A549 (cell line): Measurements from ENCODE around the gene FCRL2. TPM values are rescaled to one million over a fixed set of nuclear protein-coding genes. Genes with fewer than 3 reads are reported as not detected.

Source experiments
- ATAC-seq, 2 experiments: fragments of 200-7000 bp in 1 of 2; fragments of >200 bp in 1 of 2; cut with Nextera tagmentation in 1 of 2; cut with Tn5 transposase in 1 of 2; 3 replicates each; pipeline versions ENCODE4 v1.8.0 to v1.9.1; 2018 to 2020; ENCODE audit warnings: mild to moderate bottlenecking in 1 of 2, moderate library complexity in 1 of 2
- CTCF ChIA-PET: fragments of 300-600 bp; sonication (Branson Sonifier 250); formaldehyde crosslinking; extraction: SDS; loops from one replicate; lab custom pipeline; 2021; ENCODE audit warnings: antibody characterized with exemption, inconsistent platforms; lab: Yijun Ruan, JAX
- POLR2A ChIA-PET: fragments of 350-600 bp; formaldehyde crosslinking; extraction: SDS; loops from one replicate; lab custom pipeline; 2021; ENCODE audit warnings: antibody characterized with exemption, inconsistent platforms; lab: Yijun Ruan, JAX
- DNase-seq, 2 experiments: peaks; one replicate each; pipeline versions ENCODE4 v3.0.0 to v3.0.0-alpha.2; 2011 to 2016; ENCODE audit warnings: low read depth in 1 of 2, low spot score in 1 of 2
- FAIRE-seq: peaks from 2 replicates; lab custom pipeline; 2011; peaks lifted over from hg19 to GRCh38; lab: Jason Lieb, UNC
- H3K27ac ChIP-seq, 2 experiments: fragments of >200 bp; sonication (Bioruptor Twin); formaldehyde crosslinking; 3 replicates each; pipeline ENCODE4 v1.5.1; 2016 to 2017
- H3K4me1 ChIP-seq: fragments of >200 bp; sonication (Bioruptor Twin); formaldehyde crosslinking; 3 replicates; pipeline ENCODE4 v1.6.1; 2016
- H3K4me2 ChIP-seq: fragments of >200 bp; sonication (Bioruptor Twin); formaldehyde crosslinking; 3 replicates; pipeline ENCODE4 v1.6.1; 2016
- H3K4me3 ChIP-seq: fragments of >200 bp; sonication (Bioruptor Twin); formaldehyde crosslinking; 3 replicates; pipeline ENCODE4 v1.5.1; 2016
- H3K9me3 ChIP-seq: fragments of >200 bp; sonication (Bioruptor Twin); formaldehyde crosslinking; 3 replicates; pipeline ENCODE4 v1.6.1; 2016
- CBX8 ChIP-seq: fragments of 200-600 bp; sonication (generic); IDR thresholded peaks from 2 replicates; pipeline ENCODE4 v1.6.1; 2016
- CHD2 ChIP-seq: fragments of 150-350 bp; IDR thresholded peaks from 2 replicates; pipeline ENCODE4 v1.6.1; 2014; ENCODE audit warnings: low read length; ENCODE audit not compliant: partially characterized antibody
- EHF ChIP-seq: fragments of 250-450 bp; sonication (Bioruptor Pico); IDR thresholded peaks from 2 replicates; pipeline ENCODE4 v1.5.0; 2020; ENCODE audit warnings: mild to moderate bottlenecking
- EP300 ChIP-seq, 2 experiments: fragments of >200 bp; sonication (Bioruptor Twin); formaldehyde crosslinking; IDR thresholded peaks; 2 replicates in 1 of 2; 3 replicates in 1 of 2; pipeline ENCODE4 v1.6.1; 2016 to 2017
- FOSB ChIP-seq: fragments of 250-450 bp; sonication (Bioruptor Pico); IDR thresholded peaks from 2 replicates; pipeline ENCODE4 v1.5.0; 2020; ENCODE audit warnings: mild to moderate bottlenecking, moderate library complexity
- FOSL2 ChIP-seq, 2 experiments: fragments of 450-650 bp in 1 of 2; fragments of >200 bp in 1 of 2; sonication (Bioruptor Twin) in 1 of 2; formaldehyde crosslinking; IDR thresholded peaks; 2 replicates each; pipeline versions ENCODE4 v1.5.0 to v1.6.1; 2016 to 2020; ENCODE audit warnings: mild to moderate bottlenecking in 1 of 2, moderate library complexity in 1 of 2
- HDAC2 ChIP-seq: fragments of 200-600 bp; sonication (generic); IDR thresholded peaks from 2 replicates; pipeline ENCODE4 v1.6.1; 2016
- KDM1A ChIP-seq: fragments of 200-600 bp; sonication (generic); IDR thresholded peaks from 2 replicates; pipeline ENCODE4 v1.6.1; 2016; ENCODE audit warnings: low read depth, mild to moderate bottlenecking
- KDM5A ChIP-seq: fragments of 200-600 bp; sonication (generic); IDR thresholded peaks from 2 replicates; pipeline ENCODE4 v1.6.1; 2016; ENCODE audit warnings: antibody characterized with exemption, mild to moderate bottlenecking
- NPAS2 ChIP-seq: fragments of 250-450 bp; sonication (Bioruptor Pico); IDR thresholded peaks from 2 replicates; pipeline ENCODE4 v1.8.0; 2022; ENCODE audit warnings: mild to moderate bottlenecking, moderate library complexity, borderline replicate concordance
- PHF8 ChIP-seq: fragments of 200-600 bp; sonication (generic); IDR thresholded peaks from 2 replicates; pipeline ENCODE4 v1.6.1; 2016; ENCODE audit warnings: low read depth, mild to moderate bottlenecking, antibody characterized with exemption, moderate library complexity, borderline replicate concordance
- POLR2AphosphoS2 ChIP-seq: conservative IDR thresholded peaks from 2 replicates; pipeline ENCODE4 v1.6.1; 2012; ENCODE audit warnings: low read length, improper control_type of control experiment, inconsistent platforms
- RARB ChIP-seq: fragments of 250-450 bp; sonication (Bioruptor Pico); IDR thresholded peaks from 2 replicates; pipeline ENCODE4 v1.8.0; 2021; ENCODE audit warnings: mild to moderate bottlenecking, moderate library complexity
- RFX5 ChIP-seq: fragments of 450-650 bp; IDR thresholded peaks from 2 replicates; pipeline ENCODE4 v1.7.1; 2014; ENCODE audit warnings: antibody characterized with exemption, mild to moderate bottlenecking, moderate library complexity
- SREBF2 ChIP-seq: fragments of 450-650 bp; IDR thresholded peaks from 2 replicates; pipeline ENCODE4 v1.6.1; 2014; ENCODE audit warnings: mild to moderate bottlenecking, moderate library complexity
- TFCP2L1 ChIP-seq: fragments of 250-450 bp; sonication (Bioruptor Pico); IDR thresholded peaks from 2 replicates; pipeline ENCODE4 v1.5.0; 2021; ENCODE audit warnings: mild to moderate bottlenecking
- ZNF302 ChIP-seq: fragments of 250-450 bp; sonication (Bioruptor Pico); IDR thresholded peaks from 2 replicates; pipeline ENCODE4 v1.9.0; 2021; ENCODE audit warnings: inconsistent platforms, mild to moderate bottlenecking, moderate library complexity
- WGBS: methylation state at CpG from one replicate; pipeline ENCODE4 v1.1.6; 2017; ENCODE audit errors: missing lambda C conversion rate; 5-methylcytosine and 5-hydroxymethylcytosine counted together
- polyA plus RNA-seq, 4 experiments: library from polyadenylated mRNA; depleted of rRNA in 3 of 4; stranded (reverse); fragments of >200 nt; fragmentation: RNase III in 1 of 4; extraction: RNeasy Plus Mini Kit Qiagen cat#74134 plus additional on column Dnase treatment in 1 of 4; gene quantifications; 2 replicates in 3 of 4; 3 replicates in 1 of 4; pipeline ENCODE4 v1.2.3, GENCODE V29; 2011 to 2017
- TF ChIP-seq, protein P1 (sequence below): fragments of >200 bp; sonication (Bioruptor Twin); formaldehyde crosslinking; IDR thresholded peaks from 3 replicates; pipeline ENCODE4 v1.6.1; 2016
- TF ChIP-seq, protein P2 (sequence below): fragments of 250-450 bp; sonication (Bioruptor Pico); IDR thresholded peaks from 2 replicates; pipeline ENCODE4 v1.5.0; 2020; ENCODE audit warnings: low read depth, mild to moderate bottlenecking, moderate library complexity
- TF ChIP-seq, protein P3 (sequence below): fragments of >200 bp; sonication (Bioruptor Twin); formaldehyde crosslinking; IDR thresholded peaks from 3 replicates; pipeline ENCODE4 v1.5.1; 2016
- TF ChIP-seq, protein P4 (sequence below): fragments of >200 bp; sonication (Bioruptor Twin); formaldehyde crosslinking; IDR thresholded peaks from 2 replicates; pipeline ENCODE4 v1.6.1; 2016
- TF ChIP-seq, protein P5 (sequence below): IDR thresholded peaks from 2 replicates; pipeline ENCODE4 v1.6.1; 2012; ENCODE audit warnings: low read depth, borderline replicate concordance
- TF ChIP-seq, protein P6 (sequence below): fragments of 250-450 bp; sonication (Bioruptor Pico); IDR thresholded peaks from 2 replicates; pipeline ENCODE4 v1.5.0; 2021; ENCODE audit warnings: mild to moderate bottlenecking, moderate library complexity, borderline replicate concordance

The FCRL2 gene
- polyA plus RNA-seq, 2 of the 4 experiments (the other 2 are of a cell fraction) = not detected

DNA sequence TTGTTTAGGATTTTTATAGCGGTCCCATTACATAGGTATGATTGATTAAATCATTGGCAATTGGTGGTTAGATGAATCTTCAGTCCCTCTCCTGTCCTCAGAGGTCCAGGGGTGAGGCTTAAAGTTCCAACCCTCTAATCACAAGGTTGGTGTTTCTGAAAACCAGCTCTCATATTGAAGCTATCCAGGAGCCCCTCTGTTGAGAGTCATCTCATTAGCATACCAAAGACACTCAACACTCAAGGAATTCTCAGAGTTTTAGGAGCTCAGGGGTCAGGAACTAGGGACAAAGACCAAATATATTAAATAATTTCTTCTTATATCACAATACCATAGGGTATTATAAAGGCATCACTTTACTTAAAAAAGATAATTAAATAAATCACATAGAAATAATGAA, 23.3 kb downstream of the FCRL2 start:
- CTCF ChIA-PET = no interaction called here
- no peak overlapping the region for H3K4me2 ChIP-seq
- TF ChIP-seq, protein P1, sequence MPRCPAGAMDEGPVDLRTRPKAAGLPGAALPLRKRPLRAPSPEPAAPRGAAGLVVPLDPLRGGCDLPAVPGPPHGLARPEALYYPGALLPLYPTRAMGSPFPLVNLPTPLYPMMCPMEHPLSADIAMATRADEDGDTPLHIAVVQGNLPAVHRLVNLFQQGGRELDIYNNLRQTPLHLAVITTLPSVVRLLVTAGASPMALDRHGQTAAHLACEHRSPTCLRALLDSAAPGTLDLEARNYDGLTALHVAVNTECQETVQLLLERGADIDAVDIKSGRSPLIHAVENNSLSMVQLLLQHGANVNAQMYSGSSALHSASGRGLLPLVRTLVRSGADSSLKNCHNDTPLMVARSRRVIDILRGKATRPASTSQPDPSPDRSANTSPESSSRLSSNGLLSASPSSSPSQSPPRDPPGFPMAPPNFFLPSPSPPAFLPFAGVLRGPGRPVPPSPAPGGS = no peak
- no peak for TF ChIP-seq NPAS2 (CRISPR knock-in tag)
- no peak for TF ChIP-seq SREBF2
- TF ChIP-seq HDAC2 = no peak
- TF ChIP-seq RFX5 = no peak
- TF ChIP-seq, protein P2, sequence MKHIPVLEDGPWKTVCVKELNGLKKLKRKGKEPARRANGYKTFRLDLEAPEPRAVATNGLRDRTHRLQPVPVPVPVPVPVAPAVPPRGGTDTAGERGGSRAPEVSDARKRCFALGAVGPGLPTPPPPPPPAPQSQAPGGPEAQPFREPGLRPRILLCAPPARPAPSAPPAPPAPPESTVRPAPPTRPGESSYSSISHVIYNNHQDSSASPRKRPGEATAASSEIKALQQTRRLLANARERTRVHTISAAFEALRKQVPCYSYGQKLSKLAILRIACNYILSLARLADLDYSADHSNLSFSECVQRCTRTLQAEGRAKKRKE (CRISPR knock-in tag) = no peak
- no peak for TF ChIP-seq FOSL2 (IDR thresholded peaks at IDR 0.05)
- TF ChIP-seq FOSL2 (CRISPR knock-in tag; IDR thresholded peaks at IDR 0.05) = no peak
- TF ChIP-seq, protein P3, sequence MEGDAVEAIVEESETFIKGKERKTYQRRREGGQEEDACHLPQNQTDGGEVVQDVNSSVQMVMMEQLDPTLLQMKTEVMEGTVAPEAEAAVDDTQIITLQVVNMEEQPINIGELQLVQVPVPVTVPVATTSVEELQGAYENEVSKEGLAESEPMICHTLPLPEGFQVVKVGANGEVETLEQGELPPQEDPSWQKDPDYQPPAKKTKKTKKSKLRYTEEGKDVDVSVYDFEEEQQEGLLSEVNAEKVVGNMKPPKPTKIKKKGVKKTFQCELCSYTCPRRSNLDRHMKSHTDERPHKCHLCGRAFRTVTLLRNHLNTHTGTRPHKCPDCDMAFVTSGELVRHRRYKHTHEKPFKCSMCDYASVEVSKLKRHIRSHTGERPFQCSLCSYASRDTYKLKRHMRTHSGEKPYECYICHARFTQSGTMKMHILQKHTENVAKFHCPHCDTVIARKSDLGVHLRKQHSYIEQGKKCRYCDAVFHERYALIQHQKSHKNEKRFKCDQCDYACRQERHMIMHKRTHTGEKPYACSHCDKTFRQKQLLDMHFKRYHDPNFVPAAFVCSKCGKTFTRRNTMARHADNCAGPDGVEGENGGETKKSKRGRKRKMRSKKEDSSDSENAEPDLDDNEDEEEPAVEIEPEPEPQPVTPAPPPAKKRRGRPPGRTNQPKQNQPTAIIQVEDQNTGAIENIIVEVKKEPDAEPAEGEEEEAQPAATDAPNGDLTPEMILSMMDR = no peak
- TF ChIP-seq, protein P4, sequence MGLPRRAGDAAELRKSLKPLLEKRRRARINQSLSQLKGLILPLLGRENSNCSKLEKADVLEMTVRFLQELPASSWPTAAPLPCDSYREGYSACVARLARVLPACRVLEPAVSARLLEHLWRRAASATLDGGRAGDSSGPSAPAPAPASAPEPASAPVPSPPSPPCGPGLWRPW = no peak
- TF ChIP-seq RARB = no peak
- no peak for TF ChIP-seq TFCP2L1 (CRISPR knock-in tag)
- no peak for TF ChIP-seq EHF (CRISPR knock-in tag)
- TF ChIP-seq PHF8 = no peak
- TF ChIP-seq ZNF302 (CRISPR knock-in tag) = no peak
- no peak for TF ChIP-seq EP300 (IDR thresholded peaks at IDR 0.05)
- TF ChIP-seq POLR2AphosphoS2 = no peak
- no peak for TF ChIP-seq CBX8
- no peak for TF ChIP-seq KDM5A
- TF ChIP-seq CHD2 = no peak
- no peaks in the 10 kb centered on the region for H3K9me3 ChIP-seq
- no peak overlapping the region for H3K27ac ChIP-seq
- ATAC-seq (no peak), DNase-seq (no peak), FAIRE-seq (no peak)
- POLR2A ChIA-PET = no interaction called here
- WGBS = 6% methylated on average over 1 of the region's 1 CpG
- H3K4me3 ChIP-seq = no peak overlapping the region
- H3K4me1 ChIP-seq = no peaks in the 10 kb centered on the region

DNA sequence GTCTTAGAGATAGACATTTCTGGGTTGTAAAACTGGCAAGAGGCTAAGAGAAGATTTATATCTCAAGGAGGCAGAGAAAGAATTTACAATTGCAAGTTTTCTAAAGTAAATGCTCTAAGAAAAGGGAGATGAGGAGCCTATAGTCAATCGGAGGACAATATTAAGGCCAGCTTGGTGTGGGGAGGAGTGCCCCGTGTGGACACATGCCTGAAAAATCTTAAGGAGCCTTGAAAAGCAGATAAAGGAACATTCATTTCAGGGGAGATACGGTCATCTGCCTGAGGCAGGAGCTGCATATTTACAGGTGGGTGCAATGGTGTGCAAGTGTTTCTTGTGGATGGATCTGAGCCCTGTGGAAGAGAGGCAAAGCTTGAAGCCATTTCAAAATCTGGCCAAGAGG, 25.6 kb downstream of the FCRL2 start:
- ATAC-seq (no peak), FAIRE-seq (no peak), DNase-seq (no peak)
- POLR2A ChIA-PET = no interaction called here
- whole genome bisulfite sequencing = 4% methylated on average over 3 of the region's 3 CpGs
- Histone ChIP-seq H3K27ac (no peak overlapping the region), H3K4me1 (no peaks in the 10 kb centered on the region), H3K9me3 (no peaks in the 10 kb centered on the region), H3K4me2 (no peak overlapping the region), H3K4me3 (no peak overlapping the region)
- CTCF ChIA-PET = interaction anchor here (0.5 kb wide), 1 partner anchor 25 kb away, joined by 3 read pairs; no protein-coding TSS in a partner anchor
- no peak for TF ChIP-seq KDM5A
- no peak for TF ChIP-seq RFX5
- no peak for TF ChIP-seq ZNF302 (CRISPR knock-in tag)
- TF ChIP-seq, protein P5, sequence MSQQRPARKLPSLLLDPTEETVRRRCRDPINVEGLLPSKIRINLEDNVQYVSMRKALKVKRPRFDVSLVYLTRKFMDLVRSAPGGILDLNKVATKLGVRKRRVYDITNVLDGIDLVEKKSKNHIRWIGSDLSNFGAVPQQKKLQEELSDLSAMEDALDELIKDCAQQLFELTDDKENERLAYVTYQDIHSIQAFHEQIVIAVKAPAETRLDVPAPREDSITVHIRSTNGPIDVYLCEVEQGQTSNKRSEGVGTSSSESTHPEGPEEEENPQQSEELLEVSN = no peak
- no peak for TF ChIP-seq KDM1A
- TF ChIP-seq POLR2AphosphoS2 = no peak
- TF ChIP-seq, protein P6, sequence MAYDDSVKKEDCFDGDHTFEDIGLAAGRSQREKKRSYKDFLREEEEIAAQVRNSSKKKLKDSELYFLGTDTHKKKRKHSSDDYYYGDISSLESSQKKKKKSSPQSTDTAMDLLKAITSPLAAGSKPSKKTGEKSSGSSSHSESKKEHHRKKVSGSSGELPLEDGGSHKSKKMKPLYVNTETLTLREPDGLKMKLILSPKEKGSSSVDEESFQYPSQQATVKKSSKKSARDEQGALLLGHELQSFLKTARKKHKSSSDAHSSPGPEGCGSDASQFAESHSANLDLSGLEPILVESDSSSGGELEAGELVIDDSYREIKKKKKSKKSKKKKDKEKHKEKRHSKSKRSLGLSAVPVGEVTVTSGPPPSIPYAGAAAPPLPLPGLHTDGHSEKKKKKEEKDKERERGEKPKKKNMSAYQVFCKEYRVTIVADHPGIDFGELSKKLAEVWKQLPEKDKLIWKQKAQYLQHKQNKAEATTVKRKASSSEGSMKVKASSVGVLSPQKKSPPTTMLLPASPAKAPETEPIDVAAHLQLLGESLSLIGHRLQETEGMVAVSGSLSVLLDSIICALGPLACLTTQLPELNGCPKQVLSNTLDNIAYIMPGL (CRISPR knock-in tag) = no peak
- TF ChIP-seq FOSB (CRISPR knock-in tag) = no peak
